Measurements from ENCODE around the gene ZNF653.
"Not testable (repeated sequence)": the region's sequence is repeated elsewhere in the genome, so short reads cannot be mapped to it uniquely, and the experiment has no call there.

The ZNF653 gene

GRCh38 chr19:11433526-11433925, 72.1 kb downstream of the ZNF653 start:
- not testable (repeated sequence) for DNase-seq (ENCODE audit: low read depth in 2 of 2)

Data from stimulated activated CD4-positive, alpha-beta T cell treated with anti-CD3 and anti-CD28 coated beads, Interleukin-12 subunit alpha, Interleukin-12 subunit beta, amount 100 ng/mL, for 24 hours (primary cell).